GM21390 (cell line): ENCODE data around the gene SRPK2.
"Not testable (repeated sequence)": the region's sequence is repeated elsewhere in the genome, so short reads cannot be mapped to it uniquely, and the experiment has no call there.

Experiments used
- ATAC-seq: cut with Tn5 transposase; IDR thresholded peaks from one replicate; pipeline ENCODE4 v1.9.1; 2021; ENCODE audit not compliant: unreplicated experiment

The SRPK2 gene

DNA sequence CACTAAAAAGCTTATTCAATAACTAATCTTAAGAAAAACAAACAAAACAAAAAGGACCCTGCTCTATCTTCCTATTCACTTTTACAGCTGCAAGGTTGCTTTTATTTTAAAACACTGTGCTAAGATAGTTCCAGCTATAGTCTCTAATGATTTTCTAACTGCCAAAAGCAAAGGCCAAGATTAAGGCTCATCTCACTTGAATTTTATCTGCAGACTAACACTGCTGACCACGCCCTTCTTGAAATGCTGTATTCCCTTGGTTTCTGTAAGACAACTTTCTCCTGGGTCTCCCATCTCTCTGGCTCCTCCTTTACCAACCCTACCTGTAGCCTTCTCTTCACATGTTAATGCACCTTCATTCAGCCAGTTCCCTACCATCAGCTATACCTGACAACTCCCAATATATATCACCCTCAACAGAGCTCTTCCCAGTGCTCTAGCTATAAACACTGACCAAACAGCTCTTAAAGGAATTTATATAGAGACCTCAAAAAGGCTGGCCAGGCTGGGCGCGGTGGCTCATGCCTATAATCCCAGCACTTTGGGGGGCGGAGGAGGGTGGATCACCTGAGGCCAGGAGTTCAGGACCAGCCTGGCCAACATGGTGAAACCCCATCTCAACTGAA lies 11.7 kb downstream of the SRPK2 start:
- ATAC-seq, result no peak

- no peak for ATAC-seq
These were observed 18.8 kb downstream of the SRPK2 start for GRCh38 chr7:105369944-105370343.

GRCh38 chr7:105367458-105367857 lies 21.3 kb downstream of the SRPK2 start:
- ATAC-seq, result no peak

DNA sequence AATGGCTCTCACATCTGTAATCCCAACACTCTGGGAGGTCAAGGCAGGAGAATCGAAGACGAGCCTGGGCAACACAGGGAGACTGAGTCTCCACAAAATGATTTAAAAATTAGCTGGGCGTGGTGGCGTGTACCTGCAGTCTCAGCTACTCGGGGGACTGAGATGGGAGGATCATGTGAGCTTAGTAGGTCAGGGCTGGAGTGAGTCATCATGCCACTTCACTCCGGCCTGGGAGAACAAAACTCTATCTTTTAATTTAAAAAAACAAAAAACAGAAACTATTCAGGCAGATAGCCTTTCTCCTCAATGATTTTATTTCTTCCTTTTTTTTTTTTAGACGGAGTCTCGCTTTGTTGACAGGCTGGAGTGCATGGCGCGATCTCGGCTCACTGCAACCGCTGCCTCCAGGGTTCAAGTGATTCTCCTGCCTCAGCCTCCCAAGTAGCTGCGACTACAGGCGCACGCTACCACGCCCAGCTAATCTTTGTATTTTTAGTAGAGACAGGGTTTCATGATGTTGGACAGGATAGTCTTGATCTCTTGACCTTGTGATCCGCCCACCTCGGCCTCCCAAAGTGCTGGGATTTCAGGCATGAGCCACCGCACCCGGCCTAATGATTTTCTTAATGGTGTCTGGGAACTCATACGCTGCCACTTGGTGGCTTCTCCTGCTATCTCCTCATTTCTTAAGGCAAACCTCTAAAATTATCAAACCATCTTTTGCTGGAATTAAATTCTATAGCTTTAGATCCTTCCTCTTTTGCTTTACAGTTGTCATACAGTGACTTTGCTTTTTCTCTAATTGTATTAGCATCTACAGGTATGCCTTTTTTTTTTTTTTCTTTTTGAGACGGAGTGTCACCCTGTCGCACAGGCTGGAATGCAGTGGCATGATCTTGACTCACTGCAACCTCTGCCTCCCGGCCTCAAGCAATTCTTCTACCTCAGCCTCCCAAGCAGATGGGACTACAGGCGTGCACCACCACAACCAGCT lies 22.9 kb downstream of the SRPK2 start:
- no peak for ATAC-seq

- ATAC-seq, result no peak
These were observed 24.0 kb downstream of the SRPK2 start for GRCh38 chr7:105364684-105365083.

GRCh38 chr7:105363657-105364056 lies 25.1 kb downstream of the SRPK2 start:
- not testable (repeated sequence) for ATAC-seq

DNA sequence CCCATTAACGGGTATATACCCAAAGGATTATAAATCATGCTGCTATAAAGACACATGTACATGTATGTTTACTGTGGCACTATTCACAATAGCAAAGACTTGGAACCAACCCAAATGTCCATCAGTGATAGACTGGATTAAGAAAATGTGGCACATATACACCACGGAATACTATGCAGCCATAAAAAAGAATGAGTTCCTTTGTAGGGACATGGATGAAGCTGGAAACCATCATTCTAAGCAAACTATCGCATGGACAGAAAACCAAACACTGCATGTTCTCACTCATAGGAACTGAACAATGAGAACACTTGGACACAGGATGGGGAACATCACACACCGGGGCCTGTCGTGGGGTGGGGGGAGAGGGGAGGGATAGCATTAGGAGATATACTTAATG lies 26.0 kb downstream of the SRPK2 start:
- ATAC-seq, result not testable (repeated sequence)

DNA sequence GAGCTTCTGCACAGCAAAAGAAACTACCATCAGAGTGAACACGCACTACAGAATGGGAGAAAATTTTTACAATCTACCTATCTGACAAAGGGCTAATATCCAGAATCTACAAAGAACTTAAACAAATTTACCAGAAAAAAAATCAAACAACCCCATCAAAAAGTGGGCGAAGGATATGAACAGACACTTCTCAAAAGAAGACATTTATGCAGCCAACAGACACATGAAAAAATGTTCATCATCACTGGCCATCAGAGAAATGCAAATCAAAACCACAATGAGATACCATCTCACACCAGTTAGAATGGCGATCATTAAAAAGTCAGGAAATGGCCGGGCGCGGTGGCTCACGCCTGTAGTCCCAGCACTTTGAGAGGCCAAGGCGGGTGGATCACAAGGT lies 26.7 kb downstream of the SRPK2 start:
- not testable (repeated sequence) for ATAC-seq

- ATAC-seq, result not testable (repeated sequence)
These were observed 28.6 kb downstream of the SRPK2 start for GRCh38 chr7:105360149-105360548.

GRCh38 chr7:105355701-105356100 lies 33.0 kb downstream of the SRPK2 start:
- no peak for ATAC-seq

GRCh38 chr7:105354383-105354782 lies 34.3 kb downstream of the SRPK2 start:
- ATAC-seq, result no peak

GRCh38 chr7:105353752-105354328 lies 34.9 kb downstream of the SRPK2 start:
- ATAC-seq, result no peak

DNA sequence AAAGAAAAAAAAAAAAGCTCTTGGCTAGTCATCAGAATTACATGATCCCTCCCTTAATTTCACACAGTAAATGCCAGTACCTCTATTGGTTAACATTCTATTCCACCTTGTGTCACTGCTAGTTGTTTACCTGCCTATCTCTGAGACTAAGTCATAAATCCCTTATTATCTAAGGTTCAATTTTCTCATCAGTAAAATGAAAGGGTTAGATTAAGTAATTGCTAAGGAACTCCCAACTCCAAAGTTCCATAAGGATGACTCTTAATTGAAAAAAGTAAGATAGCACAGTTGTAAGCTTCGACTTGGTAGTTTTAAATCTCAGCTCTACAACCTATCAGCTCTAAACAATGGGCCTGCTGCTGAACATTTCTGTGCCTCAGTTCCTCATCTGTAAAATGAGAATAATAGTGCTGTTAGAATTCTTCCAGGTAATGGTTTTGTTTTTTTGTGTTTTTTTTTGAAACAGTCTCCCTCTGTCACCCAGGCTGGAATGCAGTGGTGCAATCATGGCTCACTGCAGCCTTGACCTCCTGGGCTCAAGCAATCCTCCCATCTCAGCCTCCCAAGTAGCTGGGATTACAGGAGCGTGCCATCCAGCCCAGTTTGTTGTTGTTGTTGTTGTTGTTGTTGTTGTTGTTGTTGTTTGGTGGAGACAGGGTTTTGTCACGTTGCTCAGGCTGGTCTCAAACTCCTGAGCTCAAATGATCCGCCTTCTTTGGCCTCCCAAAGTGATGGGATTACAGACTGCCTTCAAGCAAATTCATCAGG lies 35.6 kb downstream of the SRPK2 start:
- no peak for ATAC-seq

GRCh38 chr7:105352018-105352612 lies 36.6 kb downstream of the SRPK2 start:
- ATAC-seq, result peak; percentile 87

DNA sequence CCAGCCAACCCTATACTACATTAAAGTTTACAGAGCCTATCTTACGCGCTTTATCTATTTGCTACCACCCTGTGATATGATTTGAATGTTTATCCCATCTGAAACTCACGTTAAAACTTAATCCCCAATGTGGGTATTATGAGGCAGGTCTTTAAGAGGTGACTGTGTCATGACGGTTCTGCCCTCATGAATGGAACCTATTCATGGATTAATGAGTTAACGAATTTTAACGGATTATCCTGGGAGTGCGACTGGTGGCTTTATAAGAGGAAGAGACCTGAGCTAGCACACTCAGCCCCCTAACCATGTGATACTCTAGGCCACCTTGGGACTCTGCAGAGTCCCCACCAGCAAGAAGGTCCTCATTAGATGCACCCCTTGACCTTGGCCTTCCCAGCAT lies 37.8 kb downstream of the SRPK2 start:
- ATAC-seq, result no peak

DNA sequence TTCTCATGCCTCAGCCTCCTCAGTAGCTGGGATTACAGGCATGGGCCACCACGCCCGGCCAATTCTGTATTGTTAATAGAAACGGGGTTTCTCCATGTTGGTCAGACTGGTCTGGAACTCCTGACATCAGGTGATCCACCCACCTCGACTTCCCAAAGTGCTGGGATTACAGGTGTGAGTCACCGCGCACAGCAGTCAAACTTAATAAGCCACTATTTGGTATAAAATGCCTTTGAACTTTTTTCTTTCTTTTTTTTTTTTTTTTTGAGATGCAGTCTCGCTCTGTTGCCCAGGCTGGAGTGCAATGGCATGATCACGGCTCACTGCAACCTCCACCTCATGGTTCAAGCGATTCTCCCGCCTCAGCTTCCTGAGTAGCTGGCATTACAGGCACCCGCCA lies 40.5 kb downstream of the SRPK2 start:
- not testable (repeated sequence) for ATAC-seq

DNA sequence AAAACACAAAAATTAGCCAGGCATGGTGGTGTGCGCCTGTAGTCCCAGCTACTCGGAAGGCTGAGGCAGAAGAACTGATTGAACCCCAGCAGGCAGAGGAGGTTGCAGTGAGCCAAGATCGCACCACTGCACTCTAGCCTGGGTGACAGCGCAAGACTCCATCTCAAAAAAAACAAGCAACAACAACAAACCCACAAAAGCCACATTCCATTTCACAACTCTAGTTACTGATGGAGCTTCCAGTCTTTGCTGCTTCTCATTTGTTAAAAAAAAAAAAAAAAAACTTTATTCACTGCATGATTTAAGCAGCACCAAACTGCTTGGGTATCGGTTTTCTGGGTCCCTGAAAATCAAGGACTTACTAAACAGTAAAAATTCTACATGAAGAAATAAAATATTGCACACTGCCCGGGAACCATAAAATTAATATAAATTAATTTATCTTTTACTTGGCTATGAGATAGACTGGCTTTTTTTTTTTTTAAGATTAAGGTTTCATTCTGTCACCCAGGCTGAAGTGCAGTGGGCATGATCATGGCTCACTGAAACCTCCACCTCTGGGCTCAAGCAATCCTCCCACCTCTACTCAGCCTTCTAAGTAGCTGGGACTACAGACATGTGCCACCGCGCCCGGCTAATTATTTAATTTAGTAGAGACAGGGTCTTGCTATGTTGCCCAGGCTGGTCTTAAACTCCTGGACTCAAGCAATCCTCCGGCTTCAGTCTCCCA lies 42.0 kb downstream of the SRPK2 start:
- no peak for ATAC-seq

GRCh38 chr7:105346138-105346537 lies 42.6 kb downstream of the SRPK2 start:
- no peak for ATAC-seq

GRCh38 chr7:105345725-105346124 lies 43.0 kb downstream of the SRPK2 start:
- no peak for ATAC-seq

- ATAC-seq, result no peak
These were observed 43.7 kb downstream of the SRPK2 start for GRCh38 chr7:105345003-105345402.
